K562 (cell line): ENCODE results near the gene SLC6A9. TPM values are rescaled to one million over a fixed set of nuclear protein-coding genes. Genes with fewer than 3 reads are reported as not detected.

Experiments used
- ATAC-seq: fragments of 200-7000 bp; cut with Tn5 transposase; 3 replicates; pipeline ENCODE4 v1.9.1; 2020; ENCODE audit warnings: moderate library complexity
- BruUV-seq: library from RNA; stranded (reverse); fragments of 400-500 nt; replicated peaks from 2 replicates; lab custom pipeline; 2021; lab: Mats Ljungman, UMichigan
- CTCF ChIA-PET: fragments of 300-600 bp; formaldehyde crosslinking; extraction: SDS; loops from one replicate; lab custom pipeline; 2021; ENCODE audit warnings: low intra/inter-chr PET ratio; lab: Yijun Ruan, JAX
- POLR2A ChIA-PET: fragments of 300-600, 350-650 bp; sonication (Branson Sonifier 250); formaldehyde crosslinking; extraction: SDS; loops from one replicate; lab custom pipeline; 2021; ENCODE audit warnings: antibody characterized with exemption, inconsistent platforms; lab: Yijun Ruan, JAX
- DNase-seq, 4 experiments: peaks; one replicate each; pipeline versions ENCODE4 v3.0.0 to v3.0.0-alpha.2; 2011 to 2018; ENCODE audit warnings: low spot score in 3 of 4, mixed read lengths in 3 of 4; ENCODE audit errors: extremely low read depth in 1 of 4
- FAIRE-seq: peaks from 2 replicates; lab custom pipeline; 2011; peaks lifted over from hg19 to GRCh38; lab: Jason Lieb, UNC
- H2AFZ ChIP-seq: 2 replicates; pipeline ENCODE4 v1.6.0; 2011; ENCODE audit warnings: low read depth, low read length, control low read depth, inconsistent platforms
- H3K27ac ChIP-seq: fragments of 200-600 bp; 3 replicates; pipeline ENCODE4 v1.8.0; 2011; ENCODE audit warnings: low read depth, mild to moderate bottlenecking, control low read depth, inconsistent platforms, low read length, moderate library complexity, mixed read lengths; ENCODE audit errors: extremely low read depth
- H3K27me3 ChIP-seq, 2 experiments: fragments of 300-600 bp in 1 of 2; 2 replicates in 1 of 2; 3 replicates in 1 of 2; pipeline versions ENCODE4 v1.6.0 to v1.8.0; 2011; ENCODE audit warnings: inconsistent platforms in 2 of 2, low read length in 2 of 2, mild to moderate bottlenecking in 1 of 2, mixed read lengths in 1 of 2, moderate library complexity in 1 of 2; ENCODE audit not compliant: control insufficient read depth in 2 of 2, insufficient read depth in 2 of 2
- H3K36me3 ChIP-seq: fragments of 300-600 bp; 3 replicates; pipeline ENCODE4 v1.8.0; 2011; ENCODE audit warnings: mild to moderate bottlenecking, low read length, inconsistent platforms; ENCODE audit not compliant: control insufficient read depth, insufficient read depth
- H3K4me1 ChIP-seq, 2 experiments: fragments of 200-600 bp in 1 of 2; replicated peaks in 1 of 2; 2 replicates in 1 of 2; 3 replicates in 1 of 2; pipeline versions ENCODE4 v1.5.1 to v1.8.0; 2011; ENCODE audit warnings: inconsistent platforms in 2 of 2, low read length in 2 of 2, mild to moderate bottlenecking in 1 of 2, mixed read lengths in 1 of 2, moderate library complexity in 1 of 2; ENCODE audit not compliant: control insufficient read depth in 2 of 2, insufficient read depth in 2 of 2
- H3K4me2 ChIP-seq: 2 replicates; pipeline ENCODE4 v1.6.1; 2011; ENCODE audit warnings: low read length, control low read depth, inconsistent platforms, mixed read lengths; ENCODE audit not compliant: insufficient read depth
- H3K4me3 ChIP-seq: fragments of 200-600 bp; sonication (generic), shearing (Covaris generic); 2 replicates; pipeline ENCODE4 v1.5.1; 2016; ENCODE audit warnings: control low read depth, inconsistent platforms
- H3K79me2 ChIP-seq: fragments of 200-600 bp; 3 replicates; pipeline ENCODE4 v1.8.0; 2011; ENCODE audit warnings: low read length, inconsistent platforms; ENCODE audit not compliant: control insufficient read depth, insufficient read depth
- H3K9ac ChIP-seq, 2 experiments: 2 replicates each; pipeline versions ENCODE4 v1.6.0 to v1.6.1; 2011; ENCODE audit warnings: low read depth in 2 of 2, low read length in 2 of 2, control low read depth in 1 of 2, inconsistent platforms in 1 of 2, mild to moderate bottlenecking in 1 of 2, mixed read lengths in 1 of 2; ENCODE audit not compliant: insufficient read depth in 1 of 2
- H3K9me1 ChIP-seq: one replicate; pipeline ENCODE4 v1.6.0; 2011; ENCODE audit warnings: inconsistent platforms, mild to moderate bottlenecking, low read length, moderate library complexity; ENCODE audit not compliant: control insufficient read depth, insufficient read depth
- H3K9me3 ChIP-seq: replicated peaks from 2 replicates; pipeline ENCODE4 v1.5.1; 2011; ENCODE audit warnings: low read depth, low read length, inconsistent platforms; ENCODE audit not compliant: control insufficient read depth, insufficient read depth
- H4K20me1 ChIP-seq: replicated peaks from 2 replicates; pipeline ENCODE4 v1.6.1; 2011; ENCODE audit warnings: low read length, inconsistent platforms, mixed read lengths; ENCODE audit not compliant: control insufficient read depth, insufficient read depth
- POLR2G ChIP-seq: fragments of 200-400 bp; formaldehyde crosslinking; IDR thresholded peaks from 2 replicates; pipeline ENCODE4 v1.6.1; 2017; ENCODE audit warnings: low read depth, mild to moderate bottlenecking, antibody characterized with exemption, low read length, moderate library complexity
- WGBS: fragments of 100-300 bp; shearing (Covaris generic); methylation state at CpG from one replicate; pipeline ENCODE4 v1.1.6; 2016; ENCODE audit warnings: low coverage, mixed read lengths; ENCODE audit not compliant: insufficient coverage; ENCODE audit errors: missing lambda C conversion rate; 5-methylcytosine and 5-hydroxymethylcytosine counted together
- in situ Hi-C: fragments of 300-500 bp; cut with MboI; formaldehyde crosslinking; loops from 4 replicates; pipeline ENCODE4 v1.15.0; 2018; ENCODE audit warnings: inconsistent platforms, mixed read lengths
- intact Hi-C: fragments of 100-400 bp; cut with micrococcal nuclease; formaldehyde crosslinking; loops from 2 replicates; pipeline ENCODE4 v1.14.2; 2022
- polyA plus RNA-seq, 8 experiments: library from polyadenylated mRNA; depleted of rRNA in 4 of 8; stranded (reverse) in 5 of 8; unstranded in 3 of 8; fragments of >200 nt; fragmentation: Nextera tagmentation in 2 of 8; fragmentation: Illumina TruSeq in 1 of 8; extraction: Ambion mirVana in 2 of 8; extraction: Trizol in 1 of 8; gene quantifications; 2 replicates each; pipeline versions ENCODE4 v1.2.1 to v1.2.3, GENCODE V29; 2011 to 2014; ENCODE audit warnings: inconsistent platforms in 1 of 8, missing spikeins in 1 of 8
- total RNA-seq, 7 experiments: library from RNA; depleted of rRNA in 6 of 7; stranded (reverse); fragments of >200 nt in 6 of 7; fragmentation: Illumina TruSeq in 2 of 7; extraction: Trizol in 2 of 7; gene quantifications; 2 replicates each; pipeline versions ENCODE4 v1.2.1 to v1.2.3, GENCODE V29; 2011 to 2021; ENCODE audit warnings: low replicate concordance in 1 of 7
- TF ChIP-seq, protein P1 (sequence below): conservative IDR thresholded peaks from 2 replicates; pipeline ENCODE4 v1.6.1; 2011; ENCODE audit warnings: low read depth, mild to moderate bottlenecking, low read length; ENCODE audit not compliant: control insufficient read depth
- TF ChIP-seq, protein P2 (sequence below): sonication (generic); formaldehyde crosslinking; IDR thresholded peaks from 2 replicates; pipeline ENCODE4 v1.8.1; 2023; ENCODE audit warnings: mild to moderate bottlenecking, missing genetic modification reagents

The SLC6A9 gene
- total and polyA plus RNA-seq, 9 of the 15 experiments (the other 6 are each of a cell fraction or from before 2014, with no cell fraction given) = 0.17 to 18.7 (median 2.9) TPM

DNA sequence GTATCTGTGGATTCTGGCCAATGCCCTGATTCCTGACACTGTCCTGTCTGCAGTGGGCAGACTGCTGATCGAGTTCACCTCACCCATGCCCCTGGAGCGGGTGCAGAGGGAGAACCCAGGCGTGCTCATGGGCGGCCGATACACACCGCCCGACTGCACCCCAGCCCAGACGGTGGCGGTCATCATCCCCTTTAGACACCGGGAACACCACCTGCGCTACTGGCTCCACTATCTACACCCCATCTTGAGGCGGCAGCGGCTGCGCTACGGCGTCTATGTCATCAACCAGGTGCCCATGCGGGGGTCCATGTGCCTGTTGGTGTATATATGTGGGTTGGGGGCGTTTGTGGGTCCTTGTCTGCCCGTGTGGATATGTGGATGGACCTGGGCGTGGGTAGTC is 49.6 kb downstream of the SLC6A9 start:
- BruUV-seq = no TSS peak
- H3K4me1 ChIP-seq = peaks cover 37 to 73% of the 10 kb centered on the region in 2 experiments
- no peak overlapping the region for H3K4me3 ChIP-seq
- H3K36me3 ChIP-seq = peaks cover 81% of the 10 kb centered on the region
- no peaks in the 10 kb centered on the region for H3K27me3 ChIP-seq
- H3K79me2 ChIP-seq = peaks cover 62% of the 10 kb centered on the region
- TF ChIP-seq, protein P1, sequence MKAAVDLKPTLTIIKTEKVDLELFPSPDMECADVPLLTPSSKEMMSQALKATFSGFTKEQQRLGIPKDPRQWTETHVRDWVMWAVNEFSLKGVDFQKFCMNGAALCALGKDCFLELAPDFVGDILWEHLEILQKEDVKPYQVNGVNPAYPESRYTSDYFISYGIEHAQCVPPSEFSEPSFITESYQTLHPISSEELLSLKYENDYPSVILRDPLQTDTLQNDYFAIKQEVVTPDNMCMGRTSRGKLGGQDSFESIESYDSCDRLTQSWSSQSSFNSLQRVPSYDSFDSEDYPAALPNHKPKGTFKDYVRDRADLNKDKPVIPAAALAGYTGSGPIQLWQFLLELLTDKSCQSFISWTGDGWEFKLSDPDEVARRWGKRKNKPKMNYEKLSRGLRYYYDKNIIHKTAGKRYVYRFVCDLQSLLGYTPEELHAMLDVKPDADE = no peak
- TF ChIP-seq POLR2G = peak; percentile 12; the same call in 1 of the 2 replicates
- TF ChIP-seq, protein P2, sequence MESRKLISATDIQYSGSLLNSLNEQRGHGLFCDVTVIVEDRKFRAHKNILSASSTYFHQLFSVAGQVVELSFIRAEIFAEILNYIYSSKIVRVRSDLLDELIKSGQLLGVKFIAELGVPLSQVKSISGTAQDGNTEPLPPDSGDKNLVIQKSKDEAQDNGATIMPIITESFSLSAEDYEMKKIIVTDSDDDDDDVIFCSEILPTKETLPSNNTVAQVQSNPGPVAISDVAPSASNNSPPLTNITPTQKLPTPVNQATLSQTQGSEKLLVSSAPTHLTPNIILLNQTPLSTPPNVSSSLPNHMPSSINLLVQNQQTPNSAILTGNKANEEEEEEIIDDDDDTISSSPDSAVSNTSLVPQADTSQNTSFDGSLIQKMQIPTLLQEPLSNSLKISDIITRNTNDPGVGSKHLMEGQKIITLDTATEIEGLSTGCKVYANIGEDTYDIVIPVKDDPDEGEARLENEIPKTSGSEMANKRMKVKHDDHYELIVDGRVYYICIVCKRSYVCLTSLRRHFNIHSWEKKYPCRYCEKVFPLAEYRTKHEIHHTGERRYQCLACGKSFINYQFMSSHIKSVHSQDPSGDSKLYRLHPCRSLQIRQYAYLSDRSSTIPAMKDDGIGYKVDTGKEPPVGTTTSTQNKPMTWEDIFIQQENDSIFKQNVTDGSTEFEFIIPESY (CRISPR knock-in tag) = peak; percentile 67; the same call in 1 of the 2 replicates
- TF ChIP-seq, all 486 proteins: peak for 2
- Histone ChIP-seq H2AFZ (no peak overlapping the region), H3K9me3 (no peaks in the 10 kb centered on the region), H3K4me2 (no peak overlapping the region), H4K20me1 (peaks cover 22% of the 10 kb centered on the region; the same call in 1 of the 2 replicates), H3K27ac (no peak overlapping the region), H3K9ac (peak overlapping the region in 1 of 2 experiments; percentile 99; a peak in 1 of 4 replicates), H3K9me1 (peaks cover 15% of the 10 kb centered on the region)
- CTCF ChIA-PET = no interaction called here
- ATAC-seq (no peak), DNase-seq (no peak), FAIRE-seq (no peak)
- POLR2A ChIA-PET = interaction anchor here (0.9 to 1.2 kb wide), 2 partner anchors 11 to 67 kb away, joined by 3 read pairs; no protein-coding TSS in a partner anchor
- intact Hi-C loops (no loop called here), in situ Hi-C loops (no loop called here)
- WGBS = 97% methylated on average over 18 of the region's 20 CpGs
